H1 (cell line): Measurements from ENCODE around the gene SPATA13. TPM values are rescaled to one million over a fixed set of nuclear protein-coding genes. Genes with fewer than 3 reads are reported as not detected.

Experiments
- CTCF ChIA-PET: fragments of 300-600 bp; sonication (Branson Sonifier 250); formaldehyde crosslinking; loops from one replicate; lab custom pipeline; 2021; ENCODE audit not compliant: partially characterized antibody; lab: Charles Lee
- POLR2A ChIA-PET: fragments of 300-600 bp; sonication (Branson Sonifier 250); formaldehyde crosslinking; loops from one replicate; lab custom pipeline; 2021; ENCODE audit warnings: inconsistent platforms; ENCODE audit not compliant: partially characterized antibody; lab: Charles Lee
- DNase-seq, 2 experiments: peaks; one replicate each; pipeline versions ENCODE4 v3.0.0 to v3.0.0-alpha.2; 2010 to 2022; ENCODE audit warnings: low spot score in 2 of 2, low read depth in 1 of 2, mixed read lengths in 1 of 2
- FAIRE-seq: peaks from 2 replicates; lab custom pipeline; 2011; peaks lifted over from hg19 to GRCh38; lab: Jason Lieb, UNC
- H2AFZ ChIP-seq: 2 replicates; pipeline ENCODE4 v1.8.1; 2012; ENCODE audit warnings: low read length, inconsistent platforms
- H2AK5ac ChIP-seq: 2 replicates; pipeline ENCODE4 v1.6.1; 2013; ENCODE audit warnings: low read depth, low read length
- H2BK120ac ChIP-seq: replicated peaks from 2 replicates; pipeline ENCODE3; 2013; ENCODE audit warnings: low read depth, low read length, inconsistent platforms
- H2BK12ac ChIP-seq: 2 replicates; pipeline ENCODE4 v1.6.1; 2013; ENCODE audit warnings: low read depth, low read length
- H2BK15ac ChIP-seq: 2 replicates; pipeline ENCODE4 v1.6.1; 2013; ENCODE audit warnings: low read length
- H2BK20ac ChIP-seq: 2 replicates; pipeline ENCODE4 v1.6.1; 2013; ENCODE audit warnings: low read length
- H2BK5ac ChIP-seq: 2 replicates; pipeline ENCODE4 v1.6.1; 2013; ENCODE audit warnings: low read depth, low read length
- H3K14ac ChIP-seq: 2 replicates; pipeline ENCODE4 v1.6.1; 2013; ENCODE audit warnings: inconsistent platforms; ENCODE audit not compliant: insufficient read length
- H3K18ac ChIP-seq: 2 replicates; pipeline ENCODE4 v1.6.1; 2013; ENCODE audit warnings: low read length; ENCODE audit errors: extremely low read depth
- H3K23ac ChIP-seq: 2 replicates; pipeline ENCODE4 v1.6.1; 2013; ENCODE audit warnings: inconsistent platforms; ENCODE audit not compliant: insufficient read length
- H3K23me2 ChIP-seq: 2 replicates; pipeline ENCODE4 v1.6.1; 2013; ENCODE audit warnings: low read depth, low read length
- H3K27ac ChIP-seq: 2 replicates; pipeline ENCODE4 v1.6.1; 2011; ENCODE audit warnings: low read depth, low read length, inconsistent platforms
- H3K27me3 ChIP-seq, 4 experiments: replicated peaks in 1 of 4; 1 replicate in 1 of 4; 2 replicates in 3 of 4; pipeline versions ENCODE4 v1.6.1 to v1.8.1; 2011 to 2013; ENCODE audit warnings: low read length in 3 of 4, mild to moderate bottlenecking in 3 of 4, inconsistent platforms in 2 of 4, mixed read lengths in 2 of 4, moderate library complexity in 1 of 4; ENCODE audit not compliant: control insufficient read depth in 3 of 4, insufficient read depth in 3 of 4; ENCODE audit errors: extremely low read depth in 1 of 4
- H3K36me3 ChIP-seq, 4 experiments: 2 replicates each; pipeline versions ENCODE4 v1.6.1 to v1.8.1; 2011 to 2013; ENCODE audit warnings: mild to moderate bottlenecking in 4 of 4, low read length in 3 of 4, moderate library complexity in 2 of 4, control low read depth in 1 of 4, inconsistent platforms in 1 of 4; ENCODE audit not compliant: insufficient read depth in 4 of 4, control insufficient read depth in 2 of 4
- H3K4ac ChIP-seq: replicated peaks from 2 replicates; pipeline ENCODE3; 2013; ENCODE audit warnings: low read length, low read depth, mixed read lengths, inconsistent platforms; ENCODE audit not compliant: insufficient read length
- H3K4me1 ChIP-seq, 4 experiments: replicated peaks in 1 of 4; 1 replicate in 1 of 4; 2 replicates in 3 of 4; pipeline versions ENCODE4 v1.6.1 to v1.8.1; 2011 to 2013; ENCODE audit warnings: low read length in 3 of 4, inconsistent platforms in 2 of 4, mixed read lengths in 1 of 4; ENCODE audit not compliant: insufficient read depth in 4 of 4, control insufficient read depth in 3 of 4
- H3K4me2 ChIP-seq, 2 experiments: 2 replicates each; pipeline versions ENCODE4 v1.6.1 to v1.8.1; 2011 to 2013; ENCODE audit warnings: low read depth in 2 of 2, low read length in 2 of 2, control low read depth in 1 of 2, inconsistent platforms in 1 of 2, mild to moderate bottlenecking in 1 of 2; ENCODE audit not compliant: insufficient read depth in 1 of 2
- H3K4me3 ChIP-seq, 4 experiments: fragments of 200-600, 300-600 bp in 1 of 4; sonication (generic), shearing (Covaris generic), sonication (Bioruptor Twin) in 1 of 4; 2 replicates each; pipeline versions ENCODE4 v1.5.1 to v1.8.1; 2011 to 2016; ENCODE audit warnings: low read length in 4 of 4, low read depth in 3 of 4, control low read depth in 2 of 4, inconsistent platforms in 2 of 4, mild to moderate bottlenecking in 2 of 4, mixed read lengths in 1 of 4, moderate library complexity in 1 of 4; ENCODE audit not compliant: insufficient read depth in 2 of 4; ENCODE audit errors: extremely low read depth in 1 of 4
- H3K56ac ChIP-seq: replicated peaks from 2 replicates; pipeline ENCODE3; 2013; ENCODE audit warnings: low read depth, mild to moderate bottlenecking, mixed read lengths, low read length, inconsistent platforms; ENCODE audit not compliant: insufficient read length
- H3K79me1 ChIP-seq: 2 replicates; pipeline ENCODE4 v1.6.1; 2013; ENCODE audit warnings: low read depth, low read length, control low read depth
- H3K79me2 ChIP-seq, 2 experiments: 2 replicates each; pipeline versions ENCODE4 v1.6.1 to v1.8.1; 2012 to 2013; ENCODE audit warnings: low read length in 2 of 2, mild to moderate bottlenecking in 2 of 2, inconsistent platforms in 1 of 2; ENCODE audit not compliant: insufficient read depth in 2 of 2, control insufficient read depth in 1 of 2
- H3K9ac ChIP-seq, 4 experiments: replicated peaks in 1 of 4; 1 replicate in 1 of 4; 2 replicates in 3 of 4; pipeline versions ENCODE4 v1.6.1 to v1.8.1; 2011 to 2013; ENCODE audit warnings: low read depth in 3 of 4, low read length in 3 of 4, control low read depth in 2 of 4, mild to moderate bottlenecking in 2 of 4, moderate library complexity in 2 of 4, inconsistent platforms in 1 of 4; ENCODE audit errors: extremely low read depth in 1 of 4
- H3K9me3 ChIP-seq, 2 experiments: 2 replicates each; pipeline versions ENCODE4 v1.6.1 to v1.8.1; 2012 to 2013; ENCODE audit warnings: mild to moderate bottlenecking in 2 of 2, moderate library complexity in 2 of 2, control low read depth in 1 of 2, inconsistent platforms in 1 of 2, low read depth in 1 of 2, low read length in 1 of 2, mixed read lengths in 1 of 2; ENCODE audit not compliant: insufficient read depth in 2 of 2
- H4K20me1 ChIP-seq, 2 experiments: replicated peaks in 1 of 2; 2 replicates each; pipeline versions ENCODE3 to v1.8.1; 2011 to 2013; ENCODE audit warnings: inconsistent platforms in 2 of 2, low read length in 2 of 2, mild to moderate bottlenecking in 1 of 2; ENCODE audit not compliant: insufficient read depth in 2 of 2, control insufficient read depth in 1 of 2
- H4K5ac ChIP-seq: 2 replicates; pipeline ENCODE4 v1.6.1; 2013; ENCODE audit warnings: low read length, low read depth, mixed read lengths, inconsistent platforms; ENCODE audit not compliant: insufficient read length
- H4K8ac ChIP-seq: 2 replicates; pipeline ENCODE4 v1.8.0; 2013; ENCODE audit warnings: mild to moderate bottlenecking, moderate library complexity, low read length, inconsistent platforms; ENCODE audit not compliant: insufficient read depth; ENCODE audit errors: extremely low read depth
- H4K91ac ChIP-seq: replicated peaks from 2 replicates; pipeline ENCODE3; 2013; ENCODE audit warnings: low read length, mixed read lengths, inconsistent platforms; ENCODE audit not compliant: insufficient read length
- GABPA ChIP-seq: IDR thresholded peaks from 2 replicates; pipeline ENCODE4 v1.6.1; 2011; ENCODE audit warnings: mild to moderate bottlenecking, low read length, moderate library complexity, borderline replicate concordance; ENCODE audit not compliant: insufficient read depth
- HDAC2 ChIP-seq, 2 experiments: fragments of 300-600 bp in 1 of 2; sonication (generic) in 1 of 2; IDR thresholded peaks; 2 replicates each; pipeline ENCODE4 v1.6.1; 2011 to 2012; ENCODE audit warnings: low read depth in 2 of 2, low read length in 2 of 2, mild to moderate bottlenecking in 2 of 2, moderate library complexity in 2 of 2, borderline replicate concordance in 1 of 2, inconsistent platforms in 1 of 2
- NANOG ChIP-seq: IDR thresholded peaks from 2 replicates; pipeline ENCODE4 v1.6.1; 2011; ENCODE audit warnings: low read length, low read depth, mild to moderate bottlenecking, inconsistent platforms; ENCODE audit not compliant: insufficient read depth, poor library complexity, severe bottlenecking
- WGBS, 2 experiments: shearing (Covaris generic) in 1 of 2; methylation state at CpG; one replicate each; pipeline versions ENCODE4 v1.1.6 to v1.1.7; 2013 to 2015; ENCODE audit warnings: low lambda C conversion rate in 2 of 2, mixed read lengths in 2 of 2, inconsistent platforms in 1 of 2, low coverage in 1 of 2, missing lambda C conversion rate in 1 of 2; ENCODE audit not compliant: insufficient replicate concordance in 2 of 2, insufficient coverage in 1 of 2, insufficient read length in 1 of 2; ENCODE audit errors: extremely low coverage in 1 of 2, missing lambda C conversion rate in 1 of 2; 5-methylcytosine and 5-hydroxymethylcytosine counted together
- polyA plus RNA-seq, 7 experiments: library from polyadenylated mRNA; depleted of rRNA in 3 of 7; stranded (reverse) in 5 of 7; unstranded in 2 of 7; fragments of >200 nt in 5 of 7; fragments of 200-250 nt in 2 of 7; gene quantifications; 1 replicate in 5 of 7; 2 replicates in 1 of 7; 4 replicates in 1 of 7; pipeline versions ENCODE4 v1.2.1 to v1.2.3, GENCODE V29; 2011 to 2013; ENCODE audit warnings: missing spikeins in 2 of 7, mixed read lengths in 2 of 7
- total RNA-seq: library from RNA; stranded (reverse); fragmentation: NEBNext Ultra II Directional; extraction: Animal tissue kit (Norgen Biotek cat#: 25700); gene quantifications from 2 replicates; pipeline ENCODE4 v1.2.1, GENCODE V29; 2021

SPATA13 gene
- total and polyA plus RNA-seq, 2 of the 8 experiments (the other 6 are each of a cell fraction or from before 2014, with no cell fraction given) = 12.6 to 30.9 TPM

- H3K27ac ChIP-seq = no peak overlapping the region
- no peak overlapping the region for H2BK120ac ChIP-seq
- H2BK20ac ChIP-seq = no peak overlapping the region
- H3K9ac ChIP-seq = no peak overlapping the region
- peak; percentile 84 for TF ChIP-seq NANOG
- TF ChIP-seq GABPA = no peak
- TF ChIP-seq HDAC2 (IDR thresholded peaks at IDR 0.05; ENCODE audit: borderline replicate concordance in 1 of 2, low read depth in 2 of 2, low read length in 2 of 2) = 0 out of 4 replicates have a peak, but pooled peaks of 1 of the 2 experiments have one; percentile 20
- DNase-seq (no peak), FAIRE-seq (no peak)
- CTCF ChIA-PET = interaction anchor here (0.9 kb wide), 2 partner anchors 45 to 113 kb away, joined by 3 read pairs; no protein-coding TSS in a partner anchor
- no peak overlapping the region for H3K14ac ChIP-seq
- no peak overlapping the region for H3K4me3 ChIP-seq
- POLR2A ChIA-PET = no interaction called here
- H3K23ac ChIP-seq = no peak overlapping the region
- no peak overlapping the region for H4K5ac ChIP-seq
- H3K79me1 ChIP-seq = no peaks in the 10 kb centered on the region
- no peak overlapping the region for H2AFZ ChIP-seq
- H4K8ac ChIP-seq = no peak overlapping the region
- no peak overlapping the region; a peak in 1 of 4 replicates for H3K4me2 ChIP-seq
- no peaks in the 10 kb centered on the region; a peak in 1 of 7 replicates for H3K27me3 ChIP-seq
- no peak overlapping the region for H2BK5ac ChIP-seq
- H3K56ac ChIP-seq = no peak overlapping the region
- no peaks in the 10 kb centered on the region for H4K20me1 ChIP-seq
- no peak overlapping the region for H2BK12ac ChIP-seq
- no peak overlapping the region; the same call in 1 of the 2 replicates for H2AK5ac ChIP-seq
- no peaks in the 10 kb centered on the region for H3K79me2 ChIP-seq
- 75% methylated on average over 7 of the region's 7 CpGs; no CpG with 5 or more reads in 1 of the 2 experiments for WGBS, 2 experiments
- H3K18ac ChIP-seq = no peak overlapping the region
- no peak overlapping the region for H2BK15ac ChIP-seq
- no peak overlapping the region for H3K4ac ChIP-seq
- no peaks in the 10 kb centered on the region for H3K23me2 ChIP-seq
- no peaks in the 10 kb centered on the region for H3K36me3 ChIP-seq
- H3K9me3 ChIP-seq = no peaks in the 10 kb centered on the region
- no peak overlapping the region for H4K91ac ChIP-seq
- H3K4me1 ChIP-seq = peaks cover 0 to 11% (median 1%) of the 10 kb centered on the region in 4 experiments; a peak in 3 of 7 replicates
Observed at GRCh38 chr13:24141333-24141910, 19.1 kb upstream of the SPATA13 start.
